B cell (primary cell): ENCODE measurements around the gene DRC1.

Experiments used
- EZH2 ChIP-seq: IDR thresholded peaks from 2 replicates; pipeline ENCODE4 v1.6.1; 2012; ENCODE audit warnings: borderline replicate concordance, low read depth, mild to moderate bottlenecking, moderate library complexity, low read length; ENCODE audit not compliant: insufficient read depth, poor library complexity, severe bottlenecking
- TF ChIP-seq, protein P1 (sequence below): fragments of 200-600 bp; IDR thresholded peaks from one replicate; pipeline ENCODE4 v1.8.0; 2022; ENCODE audit warnings: antibody characterized with exemption, mild to moderate bottlenecking

DNA sequence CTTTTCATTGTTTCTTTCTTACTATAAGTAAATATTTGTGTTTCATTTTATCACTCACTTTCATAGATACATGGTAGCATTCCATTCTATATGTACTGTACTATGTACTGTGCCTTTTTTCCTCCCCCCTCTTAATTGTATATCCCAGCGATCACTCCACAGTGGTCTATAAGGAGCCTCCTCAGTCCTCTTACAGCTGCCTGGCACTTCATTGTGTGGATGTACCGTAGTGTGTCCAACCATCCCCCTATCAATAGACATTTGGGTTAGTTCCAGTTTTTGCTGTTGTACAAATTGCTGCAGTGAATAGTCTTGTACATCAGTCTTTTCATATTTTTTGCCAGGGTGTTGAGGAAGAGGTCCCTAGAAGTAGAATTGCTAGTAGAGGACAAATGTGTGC is 21.4 kb upstream of the DRC1 start:
- TF ChIP-seq, protein P1, sequence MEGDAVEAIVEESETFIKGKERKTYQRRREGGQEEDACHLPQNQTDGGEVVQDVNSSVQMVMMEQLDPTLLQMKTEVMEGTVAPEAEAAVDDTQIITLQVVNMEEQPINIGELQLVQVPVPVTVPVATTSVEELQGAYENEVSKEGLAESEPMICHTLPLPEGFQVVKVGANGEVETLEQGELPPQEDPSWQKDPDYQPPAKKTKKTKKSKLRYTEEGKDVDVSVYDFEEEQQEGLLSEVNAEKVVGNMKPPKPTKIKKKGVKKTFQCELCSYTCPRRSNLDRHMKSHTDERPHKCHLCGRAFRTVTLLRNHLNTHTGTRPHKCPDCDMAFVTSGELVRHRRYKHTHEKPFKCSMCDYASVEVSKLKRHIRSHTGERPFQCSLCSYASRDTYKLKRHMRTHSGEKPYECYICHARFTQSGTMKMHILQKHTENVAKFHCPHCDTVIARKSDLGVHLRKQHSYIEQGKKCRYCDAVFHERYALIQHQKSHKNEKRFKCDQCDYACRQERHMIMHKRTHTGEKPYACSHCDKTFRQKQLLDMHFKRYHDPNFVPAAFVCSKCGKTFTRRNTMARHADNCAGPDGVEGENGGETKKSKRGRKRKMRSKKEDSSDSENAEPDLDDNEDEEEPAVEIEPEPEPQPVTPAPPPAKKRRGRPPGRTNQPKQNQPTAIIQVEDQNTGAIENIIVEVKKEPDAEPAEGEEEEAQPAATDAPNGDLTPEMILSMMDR = no peak
- no peak for TF ChIP-seq EZH2
